ENCODE results near the gene GAA. TPM values are rescaled to one million over a fixed set of nuclear protein-coding genes. Genes with fewer than 3 reads are reported as not detected.
A peak's percentile ranks its signal among the peaks of the same experiment; 100 is the strongest.

Gene GAA
- total RNA-seq (2014; rRNA removed; shearing (Covaris generic)) = 10.3 and 11.7 TPM in 2 replicates

GRCh38 chr17:80101011-80101945 is at the start of gene GAA:
GAA (plus strand) TSS chr17:80101581; CDS start chr17:80104587, 3,006 bp downstream.
- DNase-seq (ENCODE audit: low read depth) = peak; percentile 66

- DNase-seq (ENCODE audit: low read depth) = no peak
These were observed 49.7 kb upstream of the GAA start for GRCh38 chr17:80051681-80052080.

DNA sequence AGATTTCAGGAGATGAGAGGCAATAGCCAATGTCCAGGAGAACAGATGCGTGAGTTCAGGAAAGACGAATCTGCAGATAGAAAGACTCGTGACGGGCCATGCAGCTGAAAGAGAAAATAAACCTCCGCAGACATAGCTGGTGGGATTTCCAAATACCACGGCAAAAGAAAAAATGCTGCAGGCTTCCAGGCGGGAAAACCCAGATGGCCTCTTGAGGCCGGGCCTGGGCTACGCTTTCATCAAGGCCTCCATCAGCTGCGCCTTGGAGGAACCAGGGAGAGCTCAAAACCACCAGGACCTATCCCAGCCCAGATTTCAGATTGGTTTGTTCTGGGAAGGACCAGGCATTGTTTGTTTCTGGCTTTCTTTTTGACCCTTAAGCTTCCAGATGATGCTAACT is 48.3 kb upstream of the GAA start:
- no peak for DNase-seq (ENCODE audit: low read depth)

GRCh38 chr17:80055597-80055996 is 45.8 kb upstream of the GAA start:
- DNase-seq (ENCODE audit: low read depth) = no peak

GRCh38 chr17:80058311-80058955 is 42.9 kb upstream of the GAA start:
- DNase-seq (ENCODE audit: low read depth) = no peak

DNA sequence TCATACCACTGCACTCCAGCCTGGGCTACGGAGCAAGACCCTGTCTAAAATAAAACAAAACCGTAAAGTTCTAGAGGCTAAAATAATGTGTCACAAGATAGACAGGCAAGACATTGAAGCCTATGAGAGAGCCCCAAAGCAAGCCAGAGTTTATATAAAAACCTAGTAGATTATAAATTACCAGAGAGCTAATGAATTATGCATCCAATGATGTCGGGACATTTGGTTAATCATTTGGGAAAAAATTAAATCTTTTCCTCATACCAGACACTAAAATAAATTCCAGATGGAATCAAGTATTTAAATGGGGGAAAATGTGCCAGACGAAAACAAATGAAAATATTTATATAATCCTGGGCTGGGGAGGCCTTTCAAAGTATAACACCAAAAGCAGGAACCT is 40.7 kb upstream of the GAA start:
- no peak for DNase-seq (ENCODE audit: low read depth)

DNA sequence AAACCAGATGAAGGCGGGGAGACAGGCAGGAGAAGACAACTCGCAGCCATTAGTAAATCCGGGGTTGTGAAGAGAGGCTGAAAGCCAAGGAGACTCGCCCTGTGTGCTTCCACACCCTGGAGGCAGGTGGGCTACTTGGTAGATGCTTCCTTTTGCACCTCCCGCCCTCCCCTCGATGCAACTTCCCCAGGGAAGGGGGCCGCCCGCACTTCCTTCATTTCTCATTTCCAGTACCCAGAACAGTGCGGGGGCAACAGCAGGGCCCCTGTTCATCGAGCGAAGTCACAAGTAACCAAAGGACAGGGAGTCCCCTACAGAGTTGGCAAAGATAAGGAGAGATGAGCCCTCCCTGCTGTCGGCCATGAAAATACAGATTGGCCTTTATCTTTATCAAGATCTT is 40.0 kb upstream of the GAA start:
- DNase-seq (ENCODE audit: low read depth) = no peak

GRCh38 chr17:80063830-80064585 is 37.4 kb upstream of the GAA start:
- DNase-seq (ENCODE audit: low read depth) = peak; percentile 79

GRCh38 chr17:80064696-80065095 is 36.7 kb upstream of the GAA start:
- DNase-seq (ENCODE audit: low read depth) = no peak

DNA sequence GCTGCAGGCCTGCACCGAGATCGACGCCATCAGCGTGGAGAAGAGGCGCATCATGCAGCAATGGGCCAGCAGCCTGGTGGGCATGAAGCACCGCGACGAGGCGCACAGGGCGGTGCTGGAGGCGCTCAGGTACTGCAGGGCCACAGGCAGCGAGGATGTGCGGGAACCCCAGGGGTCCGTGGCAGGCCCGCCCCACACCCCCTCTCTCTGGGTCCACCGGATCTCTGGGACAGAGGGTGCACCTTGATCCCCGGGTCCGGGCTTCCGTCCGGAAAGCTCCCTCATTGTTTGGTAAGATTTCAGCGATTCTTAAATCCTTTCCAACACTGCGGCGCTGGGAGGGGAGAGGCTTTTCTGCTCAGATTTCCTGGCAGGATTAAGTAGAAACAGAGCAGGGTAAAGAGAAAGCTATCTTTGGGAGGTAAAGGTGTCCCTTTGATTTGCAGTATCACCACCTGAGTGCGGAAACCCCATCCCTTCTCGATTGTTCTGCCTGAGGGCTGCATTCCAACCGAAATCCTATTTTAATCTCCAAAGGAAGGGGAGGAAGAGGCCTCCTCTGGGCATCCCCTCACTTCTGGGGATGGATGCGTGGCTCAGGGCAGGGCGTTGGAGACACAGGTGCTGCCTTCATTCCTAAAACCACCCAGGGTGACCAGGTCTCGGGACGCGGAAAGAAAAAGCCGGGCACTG is 35.8 kb upstream of the GAA start:
- DNase-seq (ENCODE audit: low read depth) = no peak

GRCh38 chr17:80067393-80067986 is 33.9 kb upstream of the GAA start:
- DNase-seq (ENCODE audit: low read depth) = no peak

- DNase-seq (ENCODE audit: low read depth) = peak; percentile 41
These were observed 32.8 kb upstream of the GAA start for GRCh38 chr17:80068301-80069222.

DNA sequence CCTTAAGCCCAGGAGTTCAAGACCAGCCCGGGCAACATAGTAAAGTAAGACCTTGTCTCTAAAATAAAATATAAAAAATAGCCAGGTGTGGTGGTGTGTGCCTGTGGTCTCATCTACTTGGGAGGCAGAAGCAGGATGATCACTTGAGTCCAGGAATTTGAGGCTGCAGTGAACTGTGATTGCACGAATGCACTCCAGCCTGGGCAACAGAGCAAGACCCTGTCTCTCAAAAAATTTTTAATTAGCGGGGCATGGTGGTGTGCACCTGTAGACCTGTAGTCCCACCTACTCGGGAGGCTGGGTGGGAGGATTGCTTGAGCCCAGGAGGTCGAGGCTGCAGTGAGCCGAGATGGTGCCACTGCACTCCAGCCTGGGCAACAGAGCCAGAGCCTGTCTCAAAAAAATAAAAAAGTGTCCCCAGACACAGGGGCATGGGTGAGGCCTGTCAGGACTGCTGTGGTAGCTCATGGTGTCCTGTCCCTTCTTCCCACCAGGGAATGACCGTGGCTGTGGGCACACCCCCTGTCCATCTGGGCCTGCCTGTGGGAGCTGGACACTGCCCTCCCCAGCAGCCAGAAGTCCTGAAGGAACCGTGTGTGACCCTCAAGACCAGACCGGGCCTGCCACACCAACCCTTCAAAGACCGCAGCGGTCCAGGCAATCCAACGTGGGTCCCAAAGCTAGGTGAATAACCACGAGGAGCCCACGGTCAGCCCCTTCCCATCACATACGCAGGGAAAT is 30.8 kb upstream of the GAA start:
- no peak for DNase-seq (ENCODE audit: low read depth)

DNA sequence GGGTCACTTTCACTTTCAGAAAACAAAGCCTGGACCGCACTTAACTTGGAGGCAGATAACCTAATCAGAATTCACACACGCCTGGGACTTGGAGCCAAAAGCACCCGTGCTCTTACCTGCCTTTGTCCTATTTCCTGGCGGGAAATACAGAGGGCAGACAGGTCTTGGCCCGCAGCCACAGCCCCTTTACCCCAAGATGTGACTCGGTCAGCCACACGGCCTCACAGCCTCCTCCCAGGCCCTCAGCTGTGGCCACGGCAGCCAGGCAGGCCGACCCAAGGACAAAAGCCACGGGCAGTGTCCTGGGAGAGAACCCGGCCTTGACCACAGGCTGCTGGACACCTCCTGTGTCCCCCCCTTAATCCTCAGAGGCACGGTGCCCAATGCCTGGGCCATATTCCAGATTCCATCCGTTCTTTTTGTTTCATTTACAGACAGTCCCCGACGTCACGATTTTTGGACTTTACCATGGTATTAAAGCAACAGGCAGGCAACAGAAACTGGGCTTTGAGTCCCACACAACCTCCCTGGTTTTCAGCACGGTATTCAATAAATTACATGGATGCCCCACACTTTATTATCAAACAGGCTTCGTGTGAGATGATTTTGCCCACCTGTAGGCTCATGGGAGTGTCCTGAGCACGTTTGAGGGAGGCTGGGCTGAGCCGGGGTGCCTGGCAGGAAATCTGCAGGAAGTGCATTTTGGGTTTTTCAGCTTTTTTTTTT is 30.1 kb upstream of the GAA start:
- peak; percentile 40 for DNase-seq (ENCODE audit: low read depth)

DNA sequence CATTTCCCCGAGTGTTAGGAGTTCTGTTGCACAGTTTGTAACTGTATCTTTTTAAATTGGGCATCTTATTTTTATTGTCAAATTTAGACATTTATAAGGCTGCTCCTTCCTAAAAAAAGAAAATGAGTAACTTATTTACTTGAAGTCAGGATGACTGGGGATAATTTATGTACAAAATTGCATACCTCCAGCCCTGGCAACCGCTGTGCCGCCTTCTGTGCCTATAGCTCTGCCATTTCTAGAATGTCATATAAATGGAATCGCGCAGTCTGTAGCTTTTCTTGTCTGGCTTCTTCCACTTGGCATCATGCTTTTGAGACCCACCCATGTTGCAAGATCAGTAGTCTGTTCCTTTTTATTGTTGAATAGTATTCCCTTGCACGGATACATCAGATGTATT is 29.0 kb upstream of the GAA start:
- DNase-seq (ENCODE audit: low read depth) = no peak

DNA sequence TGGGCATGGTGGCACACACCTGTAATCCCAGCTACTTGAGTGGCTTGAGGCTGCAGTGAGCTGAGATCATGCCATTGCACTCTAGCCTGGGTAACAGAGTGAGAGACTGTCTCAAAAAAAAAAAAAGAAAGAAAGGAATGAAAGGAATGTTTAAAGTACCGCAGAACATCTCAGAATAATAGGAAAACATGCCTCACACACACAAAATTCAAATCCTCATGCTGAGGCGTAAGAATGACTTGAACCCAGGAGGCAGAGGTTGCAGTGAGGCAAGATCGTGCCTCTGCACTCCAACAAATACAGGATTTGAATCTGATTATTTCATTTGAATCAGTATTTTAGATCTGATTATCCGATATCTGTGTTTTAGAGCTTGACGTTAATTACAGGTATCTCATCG is 21.3 kb upstream of the GAA start:
- no peak for DNase-seq (ENCODE audit: low read depth)

GRCh38 chr17:80081596-80081995 is 19.8 kb upstream of the GAA start:
- DNase-seq (ENCODE audit: low read depth) = no peak

- peak; percentile 63 for DNase-seq (ENCODE audit: low read depth)
These were observed 18.8 kb upstream of the GAA start for GRCh38 chr17:80082403-80083135.

Data from RPMI7951 (cell line).